ENCODE measurements around the gene PLEK2.

The PLEK2 gene

GRCh38 chr14:67397536-67397935, 14.4 kb downstream of the PLEK2 start:
- DNase-seq (ENCODE audit: low read depth) = no peak

GRCh38 chr14:67396381-67396970, 15.5 kb downstream of the PLEK2 start:
- DNase-seq (ENCODE audit: low read depth) = no peak

GRCh38 chr14:67395876-67396189, 16.1 kb downstream of the PLEK2 start:
- DNase-seq (ENCODE audit: low read depth) = no peak

GRCh38 chr14:67395086-67395875, 16.7 kb downstream of the PLEK2 start:
- DNase-seq (ENCODE audit: low read depth) = no peak

- DNase-seq (ENCODE audit: low read depth) = no peak
These were observed 18.3 kb downstream of the PLEK2 start for GRCh38 chr14:67393689-67394088.

GRCh38 chr14:67392800-67393199, 19.2 kb downstream of the PLEK2 start:
- DNase-seq (ENCODE audit: low read depth) = no peak

- DNase-seq (ENCODE audit: low read depth) = no peak
These were observed 19.8 kb downstream of the PLEK2 start for GRCh38 chr14:67392123-67392522.

- no peak for DNase-seq (ENCODE audit: low read depth)
These were observed 20.7 kb downstream of the PLEK2 start for GRCh38 chr14:67391268-67391667.

GRCh38 chr14:67389811-67390534, 22.0 kb downstream of the PLEK2 start:
- DNase-seq (ENCODE audit: low read depth) = no peak

GRCh38 chr14:67389275-67389674, 22.7 kb downstream of the PLEK2 start:
- no peak for DNase-seq (ENCODE audit: low read depth)

- no peak for DNase-seq (ENCODE audit: low read depth)
These were observed 24.8 kb downstream of the PLEK2 start for GRCh38 chr14:67387195-67387594.

GRCh38 chr14:67385618-67386017, 26.3 kb downstream of the PLEK2 start:
- no peak for DNase-seq (ENCODE audit: low read depth)

- no peak for DNase-seq (ENCODE audit: low read depth)
These were observed 26.8 kb downstream of the PLEK2 start for GRCh38 chr14:67385120-67385519.

GRCh38 chr14:67377916-67378315, 34.0 kb downstream of the PLEK2 start:
- no peak for DNase-seq (ENCODE audit: low read depth)

GRCh38 chr14:67373347-67373746, 38.6 kb downstream of the PLEK2 start:
- DNase-seq (ENCODE audit: low read depth) = no peak

- no peak for DNase-seq (ENCODE audit: low read depth)
These were observed 39.1 kb downstream of the PLEK2 start for GRCh38 chr14:67372833-67373232.

- no peak for DNase-seq (ENCODE audit: low read depth)
These were observed 40.5 kb downstream of the PLEK2 start for GRCh38 chr14:67371247-67372148.

GRCh38 chr14:67370830-67371229, 41.1 kb downstream of the PLEK2 start:
- no peak for DNase-seq (ENCODE audit: low read depth)

GRCh38 chr14:67365476-67365875, 46.5 kb downstream of the PLEK2 start:
- no peak for DNase-seq (ENCODE audit: low read depth)

- no peak for DNase-seq (ENCODE audit: low read depth)
These were observed 51.3 kb downstream of the PLEK2 start for GRCh38 chr14:67360470-67361206.

- peak; percentile 97 for DNase-seq (ENCODE audit: low read depth)
These were observed 52.0 kb downstream of the PLEK2 start, which contains the start of the genes ATP6V1D and EIF2S1 for GRCh38 chr14:67359775-67360469. ATP6V1D (minus strand) TSS chr14:67359804; CDS start chr14:67359698, 106 bp downstream. EIF2S1 (plus strand) TSS chr14:67360328; CDS start chr14:67364768, 4,440 bp downstream.

Data from non-pigmented ciliary epithelial cell (primary cell).